GOT3 (cell line): ENCODE results near the gene CCDC69.
"Not testable (repeated sequence)": the region's sequence is repeated elsewhere in the genome, so short reads cannot be mapped to it uniquely, and the experiment has no call there.

Experiments
- DNase-seq: peaks from one replicate; lab custom pipeline; 2025; ENCODE audit warnings: mixed read lengths; lab: John Stamatoyannopoulos, UW

The CCDC69 gene

GRCh38 chr5:151223447-151224264, at the start of gene CCDC69:
Gene CCDC69 (minus strand): TSS chr5:151224092. CDS start chr5:151223970, 122 bp downstream.
- no peak for DNase-seq

GRCh38 chr5:151271336-151271735, 47.4 kb upstream of the CCDC69 start:
- no peak for DNase-seq

GRCh38 chr5:151270599-151270998, 46.7 kb upstream of the CCDC69 start:
- DNase-seq, result no peak

- no peak for DNase-seq
Measured at GRCh38 chr5:151267491-151268260, 43.8 kb upstream of the CCDC69 start.

- DNase-seq, result no peak
Measured at GRCh38 chr5:151264113-151264512, 40.2 kb upstream of the CCDC69 start.

DNA sequence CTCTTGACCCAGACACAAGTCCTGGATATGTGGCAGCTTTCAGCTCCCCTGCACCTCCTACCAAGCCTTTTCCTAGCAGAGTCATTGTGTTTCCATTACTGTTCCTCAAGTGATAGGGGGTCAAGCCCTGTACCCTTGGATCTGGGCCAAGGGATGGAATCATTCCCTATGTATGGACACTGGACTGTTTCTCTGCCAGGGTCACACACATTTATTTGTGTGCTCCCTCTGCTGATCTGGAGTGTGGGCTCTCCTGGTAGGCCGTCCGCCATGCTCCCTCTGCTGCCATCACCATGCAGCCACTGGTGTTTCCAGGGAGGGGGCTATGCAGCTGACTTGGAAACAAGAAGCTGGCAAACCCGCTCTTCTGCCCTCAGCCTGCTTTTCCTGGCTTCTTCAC, 38.6 kb upstream of the CCDC69 start:
- no peak for DNase-seq

DNA sequence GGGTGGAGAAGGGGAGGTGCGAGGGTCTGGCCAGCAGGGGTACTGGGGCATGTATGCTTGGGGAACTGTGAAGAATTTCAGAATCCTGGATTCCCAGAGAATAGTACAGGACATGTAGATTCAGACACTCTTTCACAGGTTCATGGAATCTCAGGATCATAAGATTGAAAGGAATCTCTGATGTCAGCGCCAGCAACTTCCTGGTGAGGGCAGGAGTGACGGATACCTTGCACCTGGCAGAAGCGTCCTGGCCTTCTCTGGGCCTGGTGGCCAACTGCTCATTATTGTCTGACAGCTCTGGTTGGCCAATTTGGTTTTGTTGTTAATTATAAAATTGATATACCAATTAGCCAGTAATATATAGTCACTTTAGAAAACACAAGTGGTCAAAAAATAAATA, 36.0 kb upstream of the CCDC69 start:
- DNase-seq, result no peak

- no peak for DNase-seq
Measured at GRCh38 chr5:151258816-151259215, 34.9 kb upstream of the CCDC69 start.

DNA sequence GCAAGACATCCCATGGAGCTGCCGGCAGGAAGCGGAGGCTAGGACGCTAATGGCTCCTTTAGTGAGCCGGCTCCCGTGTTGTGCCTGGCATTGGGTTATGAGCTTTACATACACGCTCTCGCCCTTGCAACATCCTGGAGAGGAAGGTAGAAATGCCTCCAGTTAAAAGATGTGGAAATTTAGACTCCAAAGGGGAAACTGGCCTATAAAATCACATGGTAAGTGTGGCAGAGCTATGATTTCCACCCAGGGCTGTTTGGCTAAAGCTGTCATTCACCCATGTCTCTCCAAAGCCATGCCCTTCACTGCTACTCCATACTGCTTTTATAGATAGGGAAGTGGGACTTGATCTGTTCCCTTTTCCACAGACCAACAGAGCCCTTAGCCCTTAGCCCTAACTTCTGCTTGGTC, 34.3 kb upstream of the CCDC69 start:
- no peak for DNase-seq

DNA sequence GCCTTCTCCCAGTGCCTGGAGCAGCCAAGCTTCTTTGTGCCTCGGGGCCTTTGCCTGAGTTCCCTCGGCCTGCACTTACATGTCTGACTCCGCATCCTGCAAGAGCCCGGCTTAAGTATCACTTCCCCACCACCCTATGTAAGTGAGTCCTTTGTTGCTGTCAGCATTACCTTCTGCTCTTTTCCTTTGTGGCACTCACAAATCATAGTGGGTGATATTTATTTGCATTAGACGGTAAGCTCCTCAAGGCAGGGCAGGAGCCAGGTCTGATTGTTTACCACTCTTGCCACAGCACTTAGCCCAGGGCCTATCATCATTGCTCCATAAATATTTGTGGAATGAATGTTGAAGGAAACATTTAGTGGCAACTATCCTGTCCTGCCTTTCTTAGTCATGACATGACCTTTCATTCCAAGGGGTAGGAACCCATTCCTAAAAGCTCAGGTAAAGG, 33.9 kb upstream of the CCDC69 start:
- DNase-seq, result no peak

DNA sequence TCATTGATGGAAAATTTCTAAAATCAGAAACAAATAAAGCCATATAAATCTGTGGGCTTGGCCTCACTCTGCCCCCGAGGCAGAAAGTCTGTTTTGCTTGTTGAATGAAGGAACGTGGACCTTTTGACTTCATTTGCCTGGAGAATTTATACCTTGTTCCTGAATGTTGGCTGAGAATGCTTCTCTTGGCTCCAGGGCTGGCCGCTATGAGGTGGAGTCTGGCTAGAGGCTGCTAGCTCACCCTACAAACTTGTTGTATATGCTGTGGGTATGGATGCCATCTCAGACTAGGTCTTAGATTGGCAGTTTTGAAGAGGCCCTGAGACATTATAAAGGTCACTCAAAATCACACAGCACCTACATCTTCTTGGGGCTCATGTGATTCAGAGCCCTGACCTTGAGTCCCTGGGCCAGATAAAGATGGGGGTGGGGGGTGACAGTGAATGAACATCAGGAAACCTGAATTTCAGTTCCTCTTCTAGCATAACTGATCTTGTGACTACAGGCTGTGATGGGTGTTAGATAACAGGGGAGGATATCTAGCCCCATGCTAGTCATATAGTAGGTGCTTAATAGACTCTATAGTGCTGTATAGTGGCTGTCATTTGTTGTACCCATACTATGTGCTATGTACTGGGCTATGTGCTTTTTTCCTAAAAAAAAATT, 31.9 kb upstream of the CCDC69 start:
- no peak for DNase-seq

DNA sequence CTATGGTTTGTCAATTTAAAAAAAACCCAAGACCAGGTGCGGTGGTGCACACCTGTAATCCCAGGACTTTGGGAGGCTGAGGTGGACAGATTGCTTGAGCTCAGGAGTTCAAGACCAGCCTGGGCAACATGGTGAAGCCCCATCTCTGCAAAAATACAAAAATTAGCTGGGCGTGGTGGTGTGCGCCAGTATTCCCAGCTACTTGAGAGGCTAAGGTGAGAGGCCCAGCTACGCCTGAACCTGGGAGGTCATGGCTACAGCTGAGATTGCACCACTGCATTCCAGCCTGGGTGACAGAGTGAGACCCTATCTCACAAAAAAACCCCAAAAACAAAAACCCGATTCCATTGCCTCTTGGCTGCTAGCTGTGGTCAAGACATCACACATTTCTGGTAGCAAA, 31.1 kb upstream of the CCDC69 start:
- DNase-seq, result not testable (repeated sequence)

GRCh38 chr5:151254556-151254955, 30.7 kb upstream of the CCDC69 start:
- DNase-seq, result no peak

GRCh38 chr5:151253605-151253950, 29.7 kb upstream of the CCDC69 start:
- DNase-seq, result no peak

DNA sequence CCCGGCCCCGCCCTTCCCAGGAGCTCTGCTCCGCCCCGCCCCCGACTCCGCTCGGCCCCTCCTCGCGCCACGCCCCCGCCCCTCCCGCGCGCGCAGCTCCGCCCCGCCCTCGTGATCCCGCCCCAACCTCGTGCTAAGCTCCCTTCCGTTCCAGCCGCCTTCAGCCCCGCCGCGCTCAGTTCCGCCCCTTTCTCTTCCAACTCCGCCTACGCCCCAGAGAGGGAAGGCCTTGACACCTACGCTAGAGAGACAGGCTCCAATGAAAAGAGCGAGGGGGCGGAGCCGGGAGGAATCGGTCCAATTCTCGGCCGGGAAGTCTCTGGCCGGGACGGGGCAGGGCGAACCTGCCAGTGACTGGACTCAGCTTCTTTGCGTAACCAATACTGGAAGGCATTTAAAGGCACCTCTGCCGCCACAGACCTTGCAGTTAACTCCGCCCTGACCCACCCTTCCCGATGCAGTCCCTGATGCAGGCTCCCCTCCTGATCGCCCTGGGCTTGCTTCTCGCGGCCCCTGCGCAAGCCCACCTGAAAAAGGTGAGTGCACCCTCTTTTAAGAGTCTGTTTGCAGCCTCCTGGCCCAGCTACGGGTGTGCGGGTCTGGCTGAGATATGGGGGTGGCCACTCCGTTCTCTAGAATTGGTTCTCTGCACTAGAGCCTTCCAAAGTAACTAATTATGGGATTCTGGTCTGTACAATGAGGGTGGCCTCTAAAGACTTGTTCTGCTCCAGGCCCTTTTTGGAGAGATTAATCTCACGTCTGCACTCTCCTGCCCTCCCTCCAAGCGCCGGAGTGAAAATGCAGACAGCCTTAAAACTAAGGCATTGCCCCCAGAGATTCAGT, 29.1 kb upstream of the CCDC69 start, which contains the start of gene GM2A:
GM2A (plus strand) TSS at position 424 of the 843 bp plus-strand sequence; CDS start at position 456, 32 bp downstream.
- DNase-seq, result peak; percentile 99

GRCh38 chr5:151251621-151252020, 27.7 kb upstream of the CCDC69 start:
- DNase-seq, result no peak

- no peak for DNase-seq
Measured at GRCh38 chr5:151251001-151251551, 27.2 kb upstream of the CCDC69 start.

- no peak for DNase-seq
Measured at GRCh38 chr5:151250346-151251000, 26.6 kb upstream of the CCDC69 start.

GRCh38 chr5:151249281-151249680, 25.4 kb upstream of the CCDC69 start:
- DNase-seq, result no peak

DNA sequence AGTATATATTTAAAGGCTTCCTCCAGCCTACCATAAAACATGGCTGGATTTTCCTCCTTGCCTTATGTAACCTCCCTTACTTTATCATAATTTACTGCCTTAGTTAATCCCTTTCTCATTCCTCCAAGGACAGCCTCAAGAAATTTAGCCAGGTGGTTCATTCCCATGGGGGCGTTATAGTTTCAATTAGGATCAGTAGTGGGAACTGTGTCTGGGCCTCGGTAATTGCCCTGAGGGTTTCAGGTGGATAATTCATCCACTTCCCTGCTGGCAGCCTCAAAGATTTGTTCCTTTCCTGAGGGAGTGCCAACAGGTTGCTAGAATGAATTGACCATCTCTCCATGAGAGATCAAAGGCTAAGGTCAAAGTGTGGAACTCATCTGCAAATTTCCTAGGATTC, 24.8 kb upstream of the CCDC69 start:
- DNase-seq, result no peak
